GM12878 (cell line): ENCODE results near the gene PGAP6. TPM values are rescaled to one million over a fixed set of nuclear protein-coding genes. Genes with fewer than 3 reads are reported as not detected.

ENCODE experiments used
- ATAC-seq: fragments of 200-7000 bp; cut with Tn5 transposase; 3 replicates; pipeline ENCODE4 v1.9.1; 2020; ENCODE audit warnings: mild to moderate bottlenecking, moderate library complexity
- BruUV-seq: library from RNA; stranded (reverse); fragments of 400-500 nt; replicated peaks from 2 replicates; lab custom pipeline; 2021; lab: Mats Ljungman, UMichigan
- CTCF ChIA-PET: fragments of 300-600 bp; sonication (Branson Sonifier 250); formaldehyde crosslinking; extraction: SDS; loops from one replicate; lab custom pipeline; 2021; ENCODE audit warnings: inconsistent platforms; lab: Yijun Ruan, JAX
- POLR2A ChIA-PET: fragments of 350-600 bp; formaldehyde crosslinking; extraction: SDS; loops from one replicate; lab custom pipeline; 2021; ENCODE audit warnings: inconsistent platforms; lab: Charles Lee
- RAD21 ChIA-PET: fragments of 300-600 bp; sonication (Branson Sonifier 250); formaldehyde crosslinking; loops from one replicate; lab custom pipeline; 2023; ENCODE audit warnings: antibody characterized with exemption; ENCODE audit not compliant: unreplicated experiment; lab: Charles Lee
- SMC1A ChIA-PET: fragments of 300-600 bp; sonication (Branson Sonifier 250); formaldehyde crosslinking; loops from one replicate; lab custom pipeline; 2023; ENCODE audit not compliant: unreplicated experiment, uncharacterized antibody; lab: Charles Lee
- DNase-seq: peaks from one replicate; pipeline ENCODE4 v3.0.0-alpha.2; 2011; ENCODE audit warnings: low read depth, low spot score
- FAIRE-seq: peaks from 3 replicates; lab custom pipeline; 2011; peaks lifted over from hg19 to GRCh38; lab: Jason Lieb, UNC
- H2AFZ ChIP-seq: 2 replicates; pipeline ENCODE4 v1.6.0; 2011; ENCODE audit warnings: low read depth, low read length, control low read depth; ENCODE audit not compliant: control insufficient read depth
- H3K27ac ChIP-seq: 2 replicates; pipeline ENCODE4 v1.5.1; 2011; ENCODE audit warnings: control low read depth; ENCODE audit not compliant: control insufficient read depth, insufficient read depth
- H3K27me3 ChIP-seq, 2 experiments: replicated peaks in 1 of 2; 2 replicates each; pipeline versions ENCODE4 v1.6.0 to v1.6.1; 2011; ENCODE audit warnings: low read length in 1 of 2; ENCODE audit not compliant: control insufficient read depth in 2 of 2, insufficient read depth in 2 of 2
- H3K36me3 ChIP-seq, 2 experiments: 2 replicates each; pipeline ENCODE4 v1.5.1; 2011; ENCODE audit warnings: low read length in 1 of 2; ENCODE audit not compliant: control insufficient read depth in 2 of 2, insufficient read depth in 2 of 2
- H3K4me1 ChIP-seq: 2 replicates; pipeline ENCODE4 v1.6.1; 2011; ENCODE audit warnings: mild to moderate bottlenecking, low read length, moderate library complexity, mixed read lengths; ENCODE audit not compliant: control insufficient read depth, insufficient read depth
- H3K4me2 ChIP-seq: 2 replicates; pipeline ENCODE4 v1.6.0; 2011; ENCODE audit warnings: control low read depth; ENCODE audit not compliant: control insufficient read depth, insufficient read depth
- H3K4me3 ChIP-seq: fragments of 200-600 bp; sonication (generic); 2 replicates; pipeline ENCODE4 v1.5.1; 2016
- H3K79me2 ChIP-seq: 2 replicates; pipeline ENCODE4 v1.6.0; 2011; ENCODE audit warnings: low read length; ENCODE audit not compliant: control insufficient read depth, insufficient read depth
- H3K9ac ChIP-seq: 2 replicates; pipeline ENCODE4 v1.8.0; 2011; ENCODE audit warnings: low read length, control low read depth, mixed read lengths; ENCODE audit not compliant: control insufficient read depth, insufficient read depth
- H3K9me3 ChIP-seq: replicated peaks from 3 replicates; pipeline ENCODE4 v1.5.1; 2011; ENCODE audit warnings: mild to moderate bottlenecking, low read length; ENCODE audit not compliant: control insufficient read depth, insufficient read depth
- H4K20me1 ChIP-seq: 2 replicates; pipeline ENCODE4 v1.6.0; 2011; ENCODE audit not compliant: control insufficient read depth, insufficient read depth
- CBX5 ChIP-seq: sonication (generic); IDR thresholded peaks from 2 replicates; pipeline ENCODE4 v1.6.1; 2016; ENCODE audit warnings: low read depth, moderate library complexity, mild to moderate bottlenecking, inconsistent platforms
- CHD2 ChIP-seq: IDR thresholded peaks from 2 replicates; pipeline ENCODE4 v1.6.1; 2011; ENCODE audit warnings: low read depth, low read length, improper control_type of control experiment, borderline replicate concordance
- EP300 ChIP-seq, 2 experiments: fragments of 150-350 bp in 1 of 2; IDR thresholded peaks; 2 replicates each; pipeline ENCODE4 v1.6.1; 2011 to 2012; ENCODE audit warnings: low read depth in 2 of 2, low read length in 2 of 2, borderline replicate concordance in 1 of 2, improper control_type of control experiment in 1 of 2, inconsistent platforms in 1 of 2; ENCODE audit not compliant: control insufficient read depth in 1 of 2
- ETV6 ChIP-seq, 2 experiments: fragments of 450-650 bp in 1 of 2; IDR thresholded peaks in 1 of 2; conservative IDR thresholded peaks in 1 of 2; 2 replicates each; pipeline ENCODE4 v1.6.1; 2014; ENCODE audit warnings: antibody characterized with exemption in 1 of 2, borderline replicate concordance in 1 of 2, low read depth in 1 of 2, mild to moderate bottlenecking in 1 of 2, moderate library complexity in 1 of 2
- FOS ChIP-seq: IDR thresholded peaks from 3 replicates; pipeline ENCODE4 v1.6.1; 2011; ENCODE audit warnings: borderline replicate concordance; ENCODE audit not compliant: insufficient read length; ENCODE audit errors: extremely low read depth
- HCFC1 ChIP-seq: fragments of 150-350 bp; IDR thresholded peaks from 2 replicates; pipeline ENCODE4 v1.6.1; 2014; ENCODE audit warnings: low read length
- IKZF2 ChIP-seq, 2 experiments: fragments of 450-650 bp; IDR thresholded peaks; 2 replicates each; pipeline ENCODE4 v1.6.1; 2017; ENCODE audit warnings: mild to moderate bottlenecking in 2 of 2, moderate library complexity in 2 of 2
- LARP7 ChIP-seq: fragments of 450-650 bp; IDR thresholded peaks from 2 replicates; pipeline ENCODE4 v1.6.1; 2017; ENCODE audit warnings: mild to moderate bottlenecking
- PML ChIP-seq: IDR thresholded peaks from 2 replicates; pipeline ENCODE4 v1.6.1; 2012; ENCODE audit warnings: low read length, inconsistent platforms
- RBBP5 ChIP-seq: fragments of 200-600 bp; sonication (generic); conservative IDR thresholded peaks from 2 replicates; pipeline ENCODE4 v1.6.1; 2016
- RELA ChIP-seq: fragments of 450-650 bp; IDR thresholded peaks from 2 replicates; pipeline ENCODE4 v1.8.0; 2014; ENCODE audit warnings: borderline replicate concordance; ENCODE audit not compliant: partially characterized antibody
- SIN3A ChIP-seq: IDR thresholded peaks from 2 replicates; pipeline ENCODE4 v1.6.1; 2012; ENCODE audit warnings: low read depth, low read length, improper control_type of control experiment
- SUZ12 ChIP-seq: fragments of 200-600 bp; sonication (generic); IDR thresholded peaks from one replicate; pipeline ENCODE4 v1.6.1; 2018; ENCODE audit warnings: antibody characterized with exemption, mild to moderate bottlenecking; ENCODE audit not compliant: unreplicated experiment
- USF2 ChIP-seq: IDR thresholded peaks from 2 replicates; pipeline ENCODE4 v1.6.1; 2011; ENCODE audit warnings: low read depth, low read length, improper control_type of control experiment, borderline replicate concordance
- YY1 ChIP-seq: IDR thresholded peaks from 2 replicates; pipeline ENCODE4 v1.6.1; 2011; ENCODE audit warnings: low read depth, mild to moderate bottlenecking, low read length
- ZNF384 ChIP-seq: IDR thresholded peaks from 2 replicates; pipeline ENCODE4 v1.6.1; 2012; ENCODE audit warnings: low read depth, mild to moderate bottlenecking, low read length, improper control_type of control experiment, borderline replicate concordance
- ZNF622 ChIP-seq: fragments of 450-650 bp; IDR thresholded peaks from 2 replicates; pipeline ENCODE4 v1.6.1; 2017; ENCODE audit warnings: mild to moderate bottlenecking, inconsistent platforms
- ZNF687 ChIP-seq: fragments of 450-650 bp; IDR thresholded peaks from 2 replicates; pipeline ENCODE4 v1.6.1; 2017; ENCODE audit warnings: mild to moderate bottlenecking, moderate library complexity
- WGBS: methylation state at CpG from one replicate; pipeline ENCODE4 v1.1.6; 2016; ENCODE audit warnings: low lambda C conversion rate; ENCODE audit not compliant: insufficient replicate concordance, insufficient coverage; ENCODE audit errors: missing lambda C conversion rate; 5-methylcytosine and 5-hydroxymethylcytosine counted together
- in situ Hi-C: fragments of 300-500 bp; cut with MboI; formaldehyde crosslinking; loops from 9 replicates; pipeline ENCODE4 v1.14.3; 2018; ENCODE audit warnings: mixed read lengths
- intact Hi-C: fragments of 100-400 bp; cut with micrococcal nuclease; formaldehyde crosslinking; loops from one replicate; pipeline ENCODE4 v1.14.2; 2022; ENCODE audit not compliant: unreplicated experiment
- polyA plus RNA-seq, 11 experiments: library from polyadenylated mRNA; depleted of rRNA in 4 of 11; unstranded in 6 of 11; stranded (reverse) in 5 of 11; fragments of >200 nt; fragmentation: Nextera tagmentation in 4 of 11; fragmentation: Illumina TruSeq in 1 of 11; extraction: Ambion mirVana in 4 of 11; extraction: Trizol in 1 of 11; gene quantifications; 1 replicate in 1 of 11; 2 replicates in 10 of 11; pipeline versions ENCODE4 v1.2.1 to v1.2.3, GENCODE V29; 2011 to 2016; ENCODE audit warnings: inconsistent platforms in 2 of 11, missing spikeins in 2 of 11, low read depth in 1 of 11
- total RNA-seq, 4 experiments: library from RNA; depleted of rRNA in 3 of 4; stranded (reverse); fragments of >200 nt in 3 of 4; fragmentation: Illumina TruSeq in 1 of 4; extraction: Trizol in 1 of 4; gene quantifications; 2 replicates each; pipeline versions ENCODE4 v1.2.1 to v1.2.3, GENCODE V29; 2013 to 2021

Gene PGAP6
- total and polyA plus RNA-seq, 10 of the 15 experiments (the other 5 are each of a cell fraction or from before 2014, with no cell fraction given): 0.76 to 48.8 (median 18.4) TPM

- peak; percentile 76 for FAIRE-seq
- RAD21 ChIA-PET: interaction anchor here (0.8 to 1.4 kb wide), 4 partner anchors 19 to 168 kb away, joined by 3 to 7 read pairs (median 4); partner anchors contain the start of gene MRPL28
- no peaks in the 10 kb centered on the region for H4K20me1 ChIP-seq
- H3K9ac ChIP-seq: peak within 1 kb of the TSS; percentile 88
- peaks cover 2% of the 10 kb centered on the region; the same call in 1 of the 2 replicates for H3K79me2 ChIP-seq
- intact Hi-C loops: no loop called here
- ATAC-seq: peak; percentile 90
- H3K27ac ChIP-seq: peak within 1 kb of the TSS; percentile 73
- POLR2A ChIA-PET: interaction anchor here (0.5 to 2.5 kb wide), 2 partner anchors 19 to 910 kb away, joined by 3 to 9 read pairs; no protein-coding TSS in a partner anchor
- peak within 1 kb of the TSS; percentile 94 for H2AFZ ChIP-seq
- peak within 1 kb of the TSS; percentile 97 for H3K4me3 ChIP-seq
- H3K9me3 ChIP-seq: no peaks in the 10 kb centered on the region
- CTCF ChIA-PET: interaction anchor here (0.8 to 1.4 kb wide), 4 partner anchors 10 to 295 kb away, joined by 3 to 7 read pairs (median 4); no protein-coding TSS in a partner anchor
- H3K27me3 ChIP-seq: no peaks in the 10 kb centered on the region
- peaks cover 7% of the 10 kb centered on the region; the same call in 1 of the 2 replicates for H3K4me1 ChIP-seq
- WGBS: under 1% methylated on average over 69 of the region's 91 CpGs
- DNase-seq: peak; percentile 40
- SMC1A ChIA-PET: interaction anchor here (0.8 to 1.7 kb wide), 2 partner anchors 19 to 25 kb away, joined by 3 to 5 read pairs; no protein-coding TSS in a partner anchor
- peak within 1 kb of the TSS; percentile 75 for H3K4me2 ChIP-seq
- no peaks in the 10 kb centered on the region for H3K36me3 ChIP-seq
- no TSS peak for BruUV-seq
- in situ Hi-C loops: no loop called here
- TF ChIP-seq SUZ12 (no peak), PML (no peak), ZNF687 (peak; percentile 31), ZNF384 (peak; percentile 35; the same call in 1 of the 2 replicates), IKZF2 (IDR thresholded peaks at IDR 0.05) (0 out of 4 replicates have a peak, but pooled peaks of 1 of the 2 experiments have one; percentile 19), CHD2 (no peak), ZNF622 (no peak), RBBP5 (no peak), EP300 (IDR thresholded peaks at IDR 0.05; ENCODE audit: borderline replicate concordance in 1 of 2, control insufficient read depth in 1 of 2, low read depth in 2 of 2, low read length in 2 of 2) (no peak), HCFC1 (peak; percentile 42; the same call in 1 of the 2 replicates), USF2 (no peak), SIN3A (no peak), CBX5 (no peak), FOS (no peak), YY1 (peak; percentile 51; the same call in 1 of the 2 replicates), ETV6 (conservative IDR thresholded peaks at IDR 0.05 in 1 of 2, IDR thresholded peaks at IDR 0.05 in 1 of 2; ENCODE audit: borderline replicate concordance in 1 of 2, low read depth in 1 of 2) (no peak), LARP7 (peak; percentile 53; the same call in 1 of the 2 replicates), RELA (peak; percentile 62)
These were observed 19.9 kb upstream of the PGAP6 start, which contains the start of gene DECR2 for GRCh38 chr16:401468-402348. Gene DECR2, plus strand, starts transcription at chr16:401885. Its CDS starts 79 bp downstream, at chr16:401964.
